AG09319 (cell line): ENCODE data around the gene SLC24A4.

ENCODE experiments used
- DNase-seq: peaks from one replicate; pipeline ENCODE4 v3.0.0-alpha.2; 2010; ENCODE audit warnings: low read depth; ENCODE audit errors: extremely low read depth
- TF ChIP-seq, protein P1 (sequence below): IDR thresholded peaks from 2 replicates; pipeline ENCODE4 v1.5.1; 2011; ENCODE audit warnings: low read depth, mild to moderate bottlenecking, inconsistent platforms, low read length, moderate library complexity

SLC24A4 gene

DNA sequence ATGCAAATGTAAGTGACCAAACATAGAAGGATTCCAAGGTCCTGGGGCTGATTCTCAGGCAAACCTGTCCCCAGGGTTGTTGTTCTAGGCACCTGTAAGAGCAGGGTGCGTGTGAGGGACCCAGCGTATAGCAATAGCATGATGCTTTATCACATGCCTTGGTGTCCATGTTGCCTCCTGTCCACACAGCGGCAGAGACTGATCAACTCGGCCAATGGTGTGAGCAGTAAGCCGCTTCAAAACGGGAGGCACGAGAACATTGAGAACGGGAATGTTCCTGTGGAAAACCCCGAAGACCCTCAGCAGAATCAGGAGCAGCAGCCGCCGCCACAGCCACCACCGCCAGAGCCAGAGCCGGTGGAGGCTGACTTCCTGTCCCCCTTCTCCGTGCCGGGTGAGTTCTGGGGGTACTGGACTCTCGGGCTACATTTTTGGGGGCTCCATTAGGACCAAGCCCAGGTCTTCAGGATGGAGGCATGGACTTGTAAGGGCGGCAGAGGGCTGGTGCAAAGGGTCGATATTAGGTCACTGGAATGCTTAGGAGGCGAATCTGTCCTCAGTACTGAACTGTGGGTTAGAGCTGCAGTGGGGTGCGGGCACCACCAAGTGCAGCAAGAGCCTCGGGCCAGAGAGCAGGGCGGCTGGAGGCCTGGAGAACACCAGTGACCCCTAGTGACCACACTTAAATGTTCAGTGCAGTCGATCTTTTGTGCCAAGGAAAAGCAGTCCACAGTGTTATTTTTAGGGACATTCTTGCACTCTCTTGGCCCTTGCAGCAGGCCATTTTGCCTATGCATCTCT is 133.4 kb downstream of the SLC24A4 start:
- TF ChIP-seq, protein P1, sequence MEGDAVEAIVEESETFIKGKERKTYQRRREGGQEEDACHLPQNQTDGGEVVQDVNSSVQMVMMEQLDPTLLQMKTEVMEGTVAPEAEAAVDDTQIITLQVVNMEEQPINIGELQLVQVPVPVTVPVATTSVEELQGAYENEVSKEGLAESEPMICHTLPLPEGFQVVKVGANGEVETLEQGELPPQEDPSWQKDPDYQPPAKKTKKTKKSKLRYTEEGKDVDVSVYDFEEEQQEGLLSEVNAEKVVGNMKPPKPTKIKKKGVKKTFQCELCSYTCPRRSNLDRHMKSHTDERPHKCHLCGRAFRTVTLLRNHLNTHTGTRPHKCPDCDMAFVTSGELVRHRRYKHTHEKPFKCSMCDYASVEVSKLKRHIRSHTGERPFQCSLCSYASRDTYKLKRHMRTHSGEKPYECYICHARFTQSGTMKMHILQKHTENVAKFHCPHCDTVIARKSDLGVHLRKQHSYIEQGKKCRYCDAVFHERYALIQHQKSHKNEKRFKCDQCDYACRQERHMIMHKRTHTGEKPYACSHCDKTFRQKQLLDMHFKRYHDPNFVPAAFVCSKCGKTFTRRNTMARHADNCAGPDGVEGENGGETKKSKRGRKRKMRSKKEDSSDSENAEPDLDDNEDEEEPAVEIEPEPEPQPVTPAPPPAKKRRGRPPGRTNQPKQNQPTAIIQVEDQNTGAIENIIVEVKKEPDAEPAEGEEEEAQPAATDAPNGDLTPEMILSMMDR: peak; percentile 81
- DNase-seq: peak; percentile 54

DNA sequence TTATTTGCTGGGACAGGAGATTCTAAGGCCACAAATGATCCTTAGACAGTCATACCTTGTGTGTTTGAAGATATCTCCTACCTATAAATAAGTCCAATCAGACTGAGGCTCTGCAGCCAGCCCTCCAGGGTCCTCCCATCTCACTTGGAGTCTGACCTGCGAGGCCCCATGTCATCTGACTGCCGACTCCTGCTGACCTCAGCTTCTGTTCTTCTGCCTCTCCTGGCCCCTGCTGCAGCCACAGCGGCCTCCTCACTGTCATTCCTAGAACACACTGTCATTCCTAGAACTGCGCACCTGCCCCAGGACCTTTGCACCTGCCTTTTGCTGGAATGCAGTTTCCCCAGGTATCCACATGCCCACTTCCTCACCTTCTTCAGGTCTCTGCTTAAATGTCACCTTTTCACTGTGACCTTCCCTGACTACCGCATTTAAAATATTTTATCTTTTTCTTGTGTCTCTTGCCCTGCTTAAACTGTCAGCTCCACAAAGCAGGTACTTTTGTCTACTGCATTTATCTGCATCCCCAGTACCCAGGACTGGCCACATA is 134.1 kb downstream of the SLC24A4 start:
- TF ChIP-seq, protein P1: no peak
- no peak for DNase-seq

DNA sequence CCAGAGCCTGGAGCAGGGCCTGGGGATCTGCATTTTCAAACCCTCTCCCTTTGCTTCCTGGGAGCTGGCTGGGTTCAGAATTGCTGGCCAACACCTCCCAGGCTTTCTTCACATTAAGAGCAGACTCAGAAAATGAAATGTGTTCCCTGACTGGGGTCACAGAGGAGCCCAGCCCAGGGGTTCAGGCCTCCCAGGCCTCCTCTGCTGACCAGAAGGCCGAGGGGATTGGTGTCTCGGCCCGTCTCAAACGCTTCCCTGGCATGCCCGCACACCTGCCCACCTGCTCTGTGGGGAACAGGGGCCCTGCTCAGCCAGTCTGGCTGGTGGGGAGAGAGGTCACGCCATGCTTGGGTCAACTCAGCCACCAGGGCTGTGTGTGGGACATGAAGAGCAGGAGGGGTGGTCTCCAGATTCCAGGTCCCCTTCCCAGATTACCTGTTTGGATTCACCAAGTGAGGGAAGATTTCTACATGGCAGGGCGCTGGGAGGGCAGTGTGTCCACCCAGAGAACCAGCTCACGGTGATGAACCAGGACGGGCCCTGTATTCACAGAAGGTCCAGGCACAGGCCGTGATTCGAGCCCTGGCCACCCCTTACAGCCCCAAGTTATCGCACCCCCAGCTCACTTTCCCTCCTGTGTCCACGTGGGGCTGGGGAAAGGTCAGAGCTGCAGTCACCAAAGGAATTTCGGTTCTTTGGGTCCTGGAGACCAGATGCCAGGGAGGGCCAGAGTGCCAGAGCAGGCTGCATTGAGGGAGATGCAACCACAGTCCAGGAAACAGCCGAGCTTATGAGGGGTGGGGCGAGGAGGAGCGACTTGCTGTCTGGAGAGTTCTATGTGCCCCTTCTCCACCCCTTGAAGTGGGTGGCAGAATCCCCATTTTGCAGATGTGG is 135.4 kb downstream of the SLC24A4 start:
- no peak for DNase-seq
- TF ChIP-seq, protein P1: no peak

DNA sequence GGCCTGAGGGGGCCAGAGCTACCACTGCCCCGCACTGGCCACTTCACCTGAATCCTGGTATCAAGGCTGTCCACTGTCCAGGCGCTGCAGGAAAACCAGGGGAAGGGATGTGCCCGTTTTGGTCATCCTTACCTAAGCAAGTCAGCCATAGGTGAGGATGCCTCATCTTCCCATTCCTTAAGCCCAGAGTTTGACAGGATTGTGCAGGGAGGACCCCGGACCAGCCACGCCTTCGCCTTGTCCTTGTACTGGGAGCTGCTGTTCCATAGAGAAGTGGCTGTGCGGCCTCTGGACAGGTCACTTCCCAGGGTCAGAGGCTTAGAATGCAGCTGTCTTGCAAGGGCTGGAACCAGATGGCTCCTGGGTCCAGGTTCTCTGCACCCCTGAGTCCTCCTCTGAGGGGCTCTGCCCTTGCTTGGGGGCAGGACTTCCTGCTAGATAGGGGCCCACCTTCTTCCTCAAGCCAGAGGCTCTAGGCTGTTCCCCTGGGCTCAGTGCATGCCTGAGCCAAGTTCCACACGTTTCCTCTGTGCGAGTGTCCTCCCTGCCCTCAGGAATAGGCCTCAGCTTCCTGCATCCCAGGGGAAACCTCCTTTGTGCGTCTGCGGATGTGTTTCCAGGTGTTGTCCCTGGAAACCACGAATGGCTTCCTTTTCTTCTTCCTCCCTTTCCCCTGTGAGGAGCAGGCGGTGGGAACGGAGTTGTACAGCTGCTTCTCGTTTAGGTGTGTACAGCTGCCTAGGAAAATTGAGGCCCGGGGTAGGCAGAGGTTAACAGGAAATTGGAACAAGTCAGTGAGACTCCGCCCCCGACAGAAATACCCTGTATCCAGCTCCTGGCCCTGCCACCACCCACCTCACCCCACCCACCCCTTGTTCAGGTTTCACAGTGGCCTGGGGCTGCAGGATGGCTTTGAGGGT is 136.3 kb downstream of the SLC24A4 start:
- TF ChIP-seq, protein P1: no peak
- DNase-seq: no peak

DNA sequence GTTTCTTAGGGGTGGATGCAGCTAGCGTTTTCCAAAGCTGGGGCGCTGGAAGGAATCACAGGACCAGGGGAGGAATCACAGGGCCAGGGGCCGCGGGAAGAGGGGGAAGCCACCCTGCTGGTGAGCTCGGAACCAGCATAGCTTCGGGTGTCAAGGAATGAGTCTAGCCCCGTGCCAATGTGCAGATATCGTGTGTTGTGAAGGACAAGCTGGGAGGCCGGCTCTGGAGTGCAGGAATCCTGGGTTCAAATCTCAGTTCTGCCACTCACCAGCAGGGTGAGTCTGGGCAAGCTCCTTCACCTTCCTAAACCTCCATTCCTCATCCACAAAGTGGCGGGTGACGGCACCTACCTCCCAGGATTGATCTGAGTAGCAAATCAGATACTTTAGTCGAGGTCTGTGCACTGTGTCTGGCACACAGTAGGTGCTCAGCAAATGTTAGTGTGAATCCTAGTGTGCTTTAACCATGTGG is 137.0 kb downstream of the SLC24A4 start:
- TF ChIP-seq, protein P1: no peak; the same call in 1 of the 2 replicates
- no peak for DNase-seq

DNA sequence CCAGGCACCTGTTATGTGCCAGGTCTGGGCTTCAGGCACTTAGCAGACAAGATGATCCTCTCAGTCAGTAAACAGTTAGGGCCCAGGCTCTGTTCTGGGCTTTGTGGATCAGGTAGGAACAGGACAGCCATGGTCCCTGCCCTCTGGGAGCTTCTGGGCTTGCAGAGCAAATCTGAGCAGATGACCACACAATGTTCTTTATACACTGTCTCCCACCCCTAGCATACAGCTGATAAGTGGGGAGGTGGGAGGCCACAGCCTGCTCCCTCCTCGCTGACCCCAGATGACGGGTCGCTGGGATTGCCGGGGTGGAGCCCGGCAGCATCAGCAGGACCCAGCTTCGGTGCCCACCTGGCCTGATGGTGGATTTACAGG is 137.6 kb downstream of the SLC24A4 start:
- TF ChIP-seq, protein P1: no peak
- DNase-seq: no peak
